ENCODE data around the gene PRKAG2. TPM values are rescaled to one million over a fixed set of nuclear protein-coding genes. Genes with fewer than 3 reads are reported as not detected.

PRKAG2 gene
- total and polyA plus RNA-seq, 2 of the 13 experiments (the other 11 are each of a cell fraction or from before 2014, with no cell fraction given) = 0.90 to 1.3 TPM

DNA sequence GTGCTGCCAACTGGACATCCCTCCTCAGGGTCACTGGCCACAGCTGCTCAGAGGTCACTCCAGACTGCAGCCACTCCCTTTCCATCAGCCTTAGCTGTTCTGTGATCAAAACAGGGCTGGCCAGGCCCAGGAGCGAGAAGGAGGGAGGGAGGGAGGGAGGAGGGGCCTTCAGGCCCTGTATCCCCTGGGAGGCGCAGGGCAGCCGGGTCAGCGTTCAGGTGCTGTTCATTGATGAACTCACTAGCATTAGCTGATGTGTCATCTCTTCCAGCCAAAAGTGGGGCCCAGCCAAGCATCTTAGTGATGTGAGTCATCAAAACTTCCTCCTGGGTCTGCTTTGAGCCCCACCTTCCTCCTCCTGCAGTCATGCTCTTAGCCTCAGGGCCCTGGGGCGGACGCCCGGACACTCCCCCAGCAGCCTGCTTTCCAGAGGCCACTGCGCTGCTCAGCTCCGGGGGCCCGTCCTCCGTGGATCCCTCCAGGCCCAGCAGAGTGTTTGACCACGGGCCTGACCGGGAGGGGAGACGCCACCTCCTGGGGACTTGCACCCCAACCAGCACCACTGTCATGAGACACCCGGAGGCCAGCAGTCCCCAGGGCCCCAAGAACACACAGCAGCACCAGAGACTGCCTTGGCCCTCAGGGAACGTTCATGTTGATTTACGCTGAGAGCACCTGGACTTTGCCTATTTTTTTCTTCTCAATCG lies 149.2 kb downstream of the PRKAG2 start:
- H4K20me1 ChIP-seq (ENCODE audit: insufficient read depth, low read length) = no peaks in the 10 kb centered on the region
- ATAC-seq = peak; percentile 53
- H3K9ac ChIP-seq (ENCODE audit: insufficient read depth, low read depth, low read length) = no peak overlapping the region
- no TSS peak for BruUV-seq (replicated peaks)
- peaks cover 0 to 25% of the 10 kb centered on the region in 2 experiments; a peak in 3 of 5 replicates for H3K27me3 ChIP-seq (ENCODE audit: control insufficient read depth in 1 of 2, insufficient read depth in 2 of 2, low read length in 2 of 2)
- FAIRE-seq = no peak
- no peak overlapping the region for H3K4me3 ChIP-seq (replicated peaks in 1 of 3; ENCODE audit: insufficient read depth in 1 of 3, low read depth in 2 of 3, low read length in 3 of 3)
- no peaks in the 10 kb centered on the region for H3K36me3 ChIP-seq (replicated peaks in 1 of 2; ENCODE audit: control insufficient read depth in 1 of 2, insufficient read depth in 2 of 2, low read length in 2 of 2)
- H3K4me1 ChIP-seq (ENCODE audit: insufficient read depth, low read length) = 0 out of 2 replicates have a peak, but pooled peaks cover 9% of the 10 kb centered on the region
- in situ Hi-C loops (cut with HindIII; ENCODE audit: extremely low pct_ligation_motif_present, low pct_unique_long_range_greater_than_20kb) = no loop called here
- ChIA-PET CTCF (ENCODE audit: low intra/inter-chr PET ratio, low total read pairs) (no interaction called here), POLR2A (no interaction called here)
- H3K79me2 ChIP-seq (ENCODE audit: insufficient read depth, low read length) = no peaks in the 10 kb centered on the region
- 11% methylated on average over 3 of the region's 18 CpGs for WGBS (ENCODE audit: low lambda C conversion rate)
- no peak overlapping the region for H3K4me2 ChIP-seq (ENCODE audit: low read depth, low read length)
- H3K27ac ChIP-seq (ENCODE audit: extremely low read length, insufficient read depth, low read length) = no peak overlapping the region
- no peak for DNase-seq (ENCODE audit: low spot score)
- intact Hi-C loops (cut with micrococcal nuclease; ENCODE audit: unreplicated experiment) = loop anchor here (1.0 kb wide), 1 partner anchor 10 kb away; no protein-coding TSS in a partner anchor
- no peak overlapping the region for H2AFZ ChIP-seq (ENCODE audit: low read length)
- TF ChIP-seq ZKSCAN1 (IDR thresholded peaks at IDR 0.05; ENCODE audit: low read length) (no peak), ZNF768 (CRISPR knock-in tag; IDR thresholded peaks at IDR 0.05) (peak; percentile 88)
- no peaks in the 10 kb centered on the region for H3K9me3 ChIP-seq (ENCODE audit: low read length)

DNA sequence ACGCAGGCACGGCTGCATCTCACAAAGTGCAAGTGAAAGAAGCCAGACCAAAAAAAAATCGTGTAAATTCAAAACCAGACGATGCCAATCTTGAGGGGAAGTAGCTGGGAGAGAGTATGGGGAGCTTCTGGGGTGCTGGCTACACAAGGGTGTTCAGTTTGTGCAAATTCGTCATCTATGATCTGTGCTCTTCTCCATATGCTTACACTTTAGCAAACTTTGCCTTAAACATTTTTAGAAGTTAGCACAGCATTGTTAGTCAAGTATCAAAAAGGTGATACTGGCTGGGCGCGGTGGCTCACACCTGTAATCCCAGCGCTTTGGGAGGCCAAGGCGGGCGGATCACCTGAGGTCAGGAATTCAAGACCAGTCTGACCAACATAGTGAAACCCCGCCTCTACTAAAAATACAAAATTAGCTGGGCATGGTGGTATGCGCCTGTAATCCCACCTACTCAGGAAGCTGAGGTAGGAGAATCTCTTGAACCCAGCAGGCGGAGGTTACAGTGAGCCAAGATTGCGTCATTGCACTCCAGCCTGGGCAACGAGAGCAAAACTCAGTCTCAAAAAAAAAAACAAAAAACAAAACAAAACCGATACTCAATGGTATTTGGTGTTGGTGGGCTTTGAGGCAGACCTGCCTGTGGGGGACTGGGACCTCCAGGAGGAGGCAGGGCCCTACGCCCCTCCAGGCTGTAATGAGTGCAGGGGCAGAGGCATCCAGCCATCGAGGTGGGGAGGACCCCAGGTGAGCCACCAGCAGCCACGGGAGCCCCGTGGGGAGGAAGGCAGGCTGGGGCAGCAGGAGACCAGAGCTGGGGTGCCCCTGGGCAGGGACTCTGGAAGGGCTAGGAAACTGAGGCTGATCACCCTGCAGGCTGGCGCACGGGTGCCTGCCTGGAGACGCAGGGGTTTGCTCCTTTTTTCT lies 150.0 kb downstream of the PRKAG2 start:
- H3K4me1 ChIP-seq (ENCODE audit: insufficient read depth, low read length) = 0 out of 2 replicates have a peak, but pooled peaks cover 9% of the 10 kb centered on the region
- intact Hi-C loops (cut with micrococcal nuclease; ENCODE audit: unreplicated experiment) (no loop called here), in situ Hi-C loops (cut with HindIII; ENCODE audit: extremely low pct_ligation_motif_present, low pct_unique_long_range_greater_than_20kb) (no loop called here)
- peaks cover 0 to 33% of the 10 kb centered on the region in 2 experiments; a peak in 3 of 5 replicates for H3K27me3 ChIP-seq (ENCODE audit: control insufficient read depth in 1 of 2, insufficient read depth in 2 of 2, low read length in 2 of 2)
- H3K9me3 ChIP-seq (ENCODE audit: low read length) = no peaks in the 10 kb centered on the region
- no peak overlapping the region for H3K4me2 ChIP-seq (ENCODE audit: low read depth, low read length)
- DNase-seq (ENCODE audit: low spot score) (no peak), ATAC-seq (no peak), FAIRE-seq (no peak)
- no peak overlapping the region for H2AFZ ChIP-seq (ENCODE audit: low read length)
- ChIA-PET POLR2A (no interaction called here), CTCF (ENCODE audit: low intra/inter-chr PET ratio, low total read pairs) (no interaction called here)
- H3K4me3 ChIP-seq (replicated peaks in 1 of 3; ENCODE audit: insufficient read depth in 1 of 3, low read depth in 2 of 3, low read length in 3 of 3) = no peak overlapping the region
- no TSS peak for BruUV-seq (replicated peaks)
- H4K20me1 ChIP-seq (ENCODE audit: insufficient read depth, low read length) = no peaks in the 10 kb centered on the region
- no peaks in the 10 kb centered on the region for H3K36me3 ChIP-seq (replicated peaks in 1 of 2; ENCODE audit: control insufficient read depth in 1 of 2, insufficient read depth in 2 of 2, low read length in 2 of 2)
- no peaks in the 10 kb centered on the region for H3K79me2 ChIP-seq (ENCODE audit: insufficient read depth, low read length)
- no peak overlapping the region for H3K27ac ChIP-seq (ENCODE audit: extremely low read length, insufficient read depth, low read length)
- 52% methylated on average over 17 of the region's 23 CpGs for WGBS (ENCODE audit: low lambda C conversion rate)
- no peak overlapping the region for H3K9ac ChIP-seq (ENCODE audit: insufficient read depth, low read depth, low read length)
- TF ChIP-seq ZNF589 (CRISPR knock-in tag; conservative IDR thresholded peaks at IDR 0.05) (no peak), CEBPB (IDR thresholded peaks at IDR 0.05; ENCODE audit: borderline replicate concordance, low read depth, low read length) (peak; percentile 37; the same call in 1 of the 2 replicates), ISX (CRISPR knock-in tag; conservative IDR thresholded peaks at IDR 0.05) (no peak), ZSCAN22 (CRISPR knock-in tag; IDR thresholded peaks at IDR 0.05) (no peak), ZFAT (CRISPR knock-in tag; conservative IDR thresholded peaks at IDR 0.05) (no peak), SPEN (CRISPR knock-in tag; IDR thresholded peaks at IDR 0.05; ENCODE audit: low read depth) (no peak), XBP1 (CRISPR knock-in tag; IDR thresholded peaks at IDR 0.05) (no peak), FOXO1 (CRISPR knock-in tag; IDR thresholded peaks at IDR 0.05) (no peak)
- TF ChIP-seq, protein P1, sequence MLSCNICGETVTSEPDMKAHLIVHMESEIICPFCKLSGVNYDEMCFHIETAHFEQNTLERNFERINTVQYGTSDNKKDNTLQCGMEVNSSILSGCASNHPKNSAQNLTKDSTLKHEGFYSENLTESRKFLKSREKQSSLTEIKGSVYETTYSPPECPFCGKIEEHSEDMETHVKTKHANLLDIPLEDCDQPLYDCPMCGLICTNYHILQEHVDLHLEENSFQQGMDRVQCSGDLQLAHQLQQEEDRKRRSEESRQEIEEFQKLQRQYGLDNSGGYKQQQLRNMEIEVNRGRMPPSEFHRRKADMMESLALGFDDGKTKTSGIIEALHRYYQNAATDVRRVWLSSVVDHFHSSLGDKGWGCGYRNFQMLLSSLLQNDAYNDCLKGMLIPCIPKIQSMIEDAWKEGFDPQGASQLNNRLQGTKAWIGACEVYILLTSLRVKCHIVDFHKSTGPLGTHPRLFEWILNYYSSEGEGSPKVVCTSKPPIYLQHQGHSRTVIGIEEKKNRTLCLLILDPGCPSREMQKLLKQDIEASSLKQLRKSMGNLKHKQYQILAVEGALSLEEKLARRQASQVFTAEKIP (CRISPR knock-in tag; IDR thresholded peaks at IDR 0.05; ENCODE audit: borderline replicate concordance) = no peak
- TF ChIP-seq, protein P2, sequence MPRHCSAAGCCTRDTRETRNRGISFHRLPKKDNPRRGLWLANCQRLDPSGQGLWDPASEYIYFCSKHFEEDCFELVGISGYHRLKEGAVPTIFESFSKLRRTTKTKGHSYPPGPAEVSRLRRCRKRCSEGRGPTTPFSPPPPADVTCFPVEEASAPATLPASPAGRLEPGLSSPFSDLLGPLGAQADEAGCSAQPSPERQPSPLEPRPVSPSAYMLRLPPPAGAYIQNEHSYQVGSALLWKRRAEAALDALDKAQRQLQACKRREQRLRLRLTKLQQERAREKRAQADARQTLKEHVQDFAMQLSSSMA (CRISPR knock-in tag; IDR thresholded peaks at IDR 0.05) = no peak
- TF ChIP-seq, protein P3, sequence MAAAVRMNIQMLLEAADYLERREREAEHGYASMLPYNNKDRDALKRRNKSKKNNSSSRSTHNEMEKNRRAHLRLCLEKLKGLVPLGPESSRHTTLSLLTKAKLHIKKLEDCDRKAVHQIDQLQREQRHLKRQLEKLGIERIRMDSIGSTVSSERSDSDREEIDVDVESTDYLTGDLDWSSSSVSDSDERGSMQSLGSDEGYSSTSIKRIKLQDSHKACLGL (CRISPR knock-in tag; IDR thresholded peaks at IDR 0.05) = no peak
